Measurements from ENCODE around the gene HELZ.
"Not testable (repeated sequence)": the region's sequence is repeated elsewhere in the genome, so short reads cannot be mapped to it uniquely, and the experiment has no call there.

Gene HELZ

DNA sequence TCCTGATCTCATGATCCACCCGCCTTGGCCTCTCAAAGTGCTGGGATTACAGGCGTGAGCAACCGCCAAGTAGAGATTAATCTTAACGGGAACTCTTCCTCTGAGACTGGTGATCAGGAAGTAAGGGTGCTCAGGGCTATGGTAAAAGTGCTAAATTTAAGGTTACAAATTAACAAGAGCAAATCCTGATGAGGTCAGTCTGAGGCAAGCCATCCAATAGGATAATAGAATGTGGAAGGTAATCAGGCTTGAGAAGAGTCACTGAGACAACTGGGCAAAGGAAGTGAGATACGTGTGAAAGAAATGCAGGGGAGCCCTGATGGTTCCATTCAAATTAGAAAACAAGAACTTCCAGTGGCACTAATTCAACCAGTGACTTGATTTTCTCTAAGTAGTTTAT lies 131.5 kb downstream of the HELZ start:
- no peak for DNase-seq (ENCODE audit: low read depth)

DNA sequence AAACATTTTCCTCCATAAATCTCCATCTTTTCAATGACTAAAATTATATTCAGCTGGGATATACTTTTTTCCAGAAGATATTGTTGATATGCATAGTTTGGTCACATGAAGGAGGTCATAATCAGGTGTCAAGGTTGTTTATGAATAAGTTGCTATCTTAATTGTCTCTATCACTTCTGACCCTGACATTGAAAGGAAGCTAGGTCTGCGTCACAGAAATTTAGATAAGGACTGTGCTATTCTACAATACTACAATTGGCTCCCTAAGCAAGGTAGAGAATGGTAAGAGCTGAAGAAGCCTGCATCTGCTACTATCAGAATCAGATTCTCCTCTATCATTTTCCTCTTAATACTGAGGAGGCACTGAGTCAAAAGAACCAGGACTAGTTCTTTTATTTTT lies 133.2 kb downstream of the HELZ start:
- no peak for DNase-seq (ENCODE audit: low read depth)

DNA sequence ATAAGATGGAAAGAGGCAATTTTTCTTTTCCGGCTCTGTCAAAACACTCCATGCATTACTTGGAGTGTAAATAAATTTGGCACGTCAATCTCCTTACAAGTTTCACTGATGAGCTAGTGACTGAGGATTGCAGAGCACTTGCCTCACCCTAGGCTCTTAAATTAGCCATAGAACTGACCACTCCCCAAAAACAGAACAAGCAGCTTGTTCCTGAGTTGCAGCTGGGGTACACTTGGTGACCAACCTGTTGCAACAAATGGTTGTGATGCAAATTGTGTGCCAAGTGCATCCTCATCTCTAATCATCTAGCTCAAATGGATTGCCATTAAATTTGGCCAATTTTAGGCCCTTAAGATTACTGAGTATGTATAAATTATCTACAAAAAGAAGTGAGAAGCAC lies 133.7 kb downstream of the HELZ start:
- no peak for DNase-seq (ENCODE audit: low read depth)

DNA sequence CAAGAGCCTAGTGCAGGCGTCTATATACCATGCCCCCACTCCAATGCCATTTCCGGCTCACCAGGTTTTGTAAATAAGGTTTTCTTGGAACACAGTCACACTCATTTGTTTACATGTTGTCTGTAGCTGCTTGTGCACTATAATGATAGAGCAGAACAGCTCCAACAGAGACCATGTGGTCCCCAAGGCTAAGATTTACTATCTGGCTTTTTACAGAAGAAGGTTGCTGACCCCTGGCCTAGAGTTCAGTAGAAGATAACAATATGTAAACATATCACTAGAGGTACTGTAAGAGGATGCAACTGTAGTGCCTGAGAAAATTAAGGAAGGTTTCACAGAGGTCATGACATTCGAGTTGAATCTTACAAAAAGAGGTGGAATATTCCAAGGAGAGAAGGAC lies 134.4 kb downstream of the HELZ start:
- no peak for DNase-seq (ENCODE audit: low read depth)

DNA sequence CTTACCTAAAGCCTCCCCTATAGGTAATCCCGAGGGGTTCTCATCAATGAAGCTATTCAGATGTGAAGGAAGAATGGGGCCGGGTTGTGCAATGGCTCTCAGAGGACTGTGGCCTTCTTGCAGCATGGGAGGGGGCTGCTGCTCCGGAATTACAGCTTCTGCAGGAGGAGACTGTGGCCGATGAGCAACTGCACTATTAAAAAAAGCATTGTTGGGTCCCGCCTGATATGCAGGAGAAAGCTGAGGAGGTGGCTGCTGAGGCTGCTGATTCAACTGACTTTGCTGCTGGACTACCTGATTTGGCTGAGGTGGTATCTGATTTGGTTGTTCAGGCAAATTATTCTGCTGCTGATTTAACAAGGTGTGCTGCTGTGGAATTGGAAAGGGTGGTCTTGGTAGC lies 135.9 kb downstream of the HELZ start:
- no peak for DNase-seq (ENCODE audit: low read depth)

DNA sequence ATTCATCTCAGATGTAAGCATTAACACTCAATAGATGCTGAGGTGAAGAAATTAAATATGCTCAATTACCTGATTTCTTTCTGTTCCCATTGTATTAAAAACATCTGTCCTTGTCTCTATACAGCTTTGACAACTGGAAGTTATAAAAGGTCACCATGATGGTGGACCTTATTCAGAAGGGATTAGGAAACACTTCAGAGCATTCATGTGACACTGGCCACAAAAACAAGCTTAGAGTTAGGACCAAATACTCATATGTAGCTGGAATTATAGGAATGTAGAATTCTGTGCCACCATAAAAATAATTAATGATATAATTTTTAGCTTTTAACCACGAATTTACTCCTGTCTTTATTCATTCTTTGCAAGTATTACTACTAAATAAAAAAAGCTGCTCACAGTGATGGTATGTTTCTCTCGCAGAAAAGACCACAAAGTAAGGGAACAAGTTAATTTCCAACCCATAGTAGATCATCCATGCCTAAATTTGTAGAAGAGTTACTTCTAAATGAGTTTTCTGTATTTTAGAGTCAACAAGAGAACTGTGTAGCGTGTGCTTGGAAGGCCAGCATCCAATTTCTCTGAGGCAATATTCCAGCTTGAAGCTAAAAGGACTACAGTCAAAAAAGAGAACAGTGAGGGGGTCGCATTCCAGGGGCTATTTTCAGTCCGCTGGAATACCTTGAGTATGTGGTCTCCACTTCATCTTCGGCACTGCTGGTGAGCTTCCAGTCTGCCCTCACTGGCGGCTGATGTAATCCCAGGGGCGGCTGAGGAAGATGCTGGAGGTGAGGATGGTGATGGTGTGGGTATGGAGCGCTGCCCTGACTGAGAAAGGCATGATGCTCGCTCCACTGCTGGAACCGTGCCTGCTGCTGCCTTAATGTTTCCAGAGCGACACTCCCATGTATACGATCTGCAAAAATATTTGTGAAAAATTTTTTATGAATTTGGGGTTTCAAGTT lies 136.9 kb downstream of the HELZ start:
- DNase-seq (ENCODE audit: low read depth): no peak

DNA sequence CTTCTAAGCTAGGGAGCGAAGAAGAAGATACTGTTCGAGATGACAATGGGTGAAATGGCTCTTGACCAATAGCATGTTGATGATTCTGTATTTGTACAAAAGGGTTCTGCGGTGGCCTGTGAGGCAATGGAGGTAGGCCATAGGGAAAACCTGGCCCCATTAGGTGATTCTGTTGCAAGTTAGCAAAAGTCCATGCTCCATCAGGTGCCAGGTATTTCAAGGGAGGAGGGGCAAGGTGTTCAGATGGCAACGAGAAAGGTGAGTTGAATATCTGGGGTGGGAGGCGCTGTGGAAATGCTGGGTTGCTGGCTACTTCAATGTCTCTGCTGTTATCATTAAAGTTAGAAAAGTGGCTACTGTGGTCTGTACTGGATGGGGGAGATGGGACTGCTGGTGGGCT lies 137.8 kb downstream of the HELZ start:
- DNase-seq (ENCODE audit: low read depth): no peak

DNA sequence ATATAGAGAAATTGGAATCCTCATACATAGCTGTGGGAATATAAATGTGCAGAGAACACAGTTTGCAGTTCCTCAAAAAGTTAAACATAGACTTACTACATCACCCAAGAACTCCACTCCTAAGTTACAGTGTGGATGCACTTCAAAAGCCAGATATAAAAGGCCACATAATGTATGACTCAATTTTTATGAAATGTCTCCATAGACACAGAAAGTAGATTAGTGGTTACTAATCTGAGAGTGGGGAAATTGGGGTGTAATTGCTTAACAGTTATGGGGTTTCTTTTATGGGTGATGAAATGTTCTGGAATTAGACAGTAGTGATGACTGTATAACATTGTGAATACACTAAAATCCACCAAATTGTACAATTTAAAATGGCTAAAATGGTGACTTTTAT lies 139.8 kb downstream of the HELZ start:
- DNase-seq (ENCODE audit: low read depth): no peak

DNA sequence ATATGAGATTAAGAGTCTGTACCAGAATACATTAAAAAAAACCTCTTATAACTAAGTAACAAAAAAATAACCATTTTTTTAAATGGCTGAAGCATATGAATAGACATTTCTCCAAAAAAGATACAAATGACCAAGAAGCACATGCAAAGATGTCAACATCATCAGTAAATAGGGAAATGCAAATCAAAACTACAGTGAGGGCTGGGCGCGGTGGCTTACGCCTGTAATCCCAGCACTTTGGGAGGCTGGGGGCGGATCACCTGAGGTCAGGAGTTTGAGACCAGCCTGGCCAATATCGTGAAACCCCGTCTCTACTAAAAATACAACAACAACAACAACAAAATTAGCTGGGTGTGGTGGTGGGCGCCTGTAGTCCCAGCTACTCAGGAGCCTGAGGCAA lies 140.4 kb downstream of the HELZ start:
- DNase-seq (ENCODE audit: low read depth): not testable (repeated sequence)

DNA sequence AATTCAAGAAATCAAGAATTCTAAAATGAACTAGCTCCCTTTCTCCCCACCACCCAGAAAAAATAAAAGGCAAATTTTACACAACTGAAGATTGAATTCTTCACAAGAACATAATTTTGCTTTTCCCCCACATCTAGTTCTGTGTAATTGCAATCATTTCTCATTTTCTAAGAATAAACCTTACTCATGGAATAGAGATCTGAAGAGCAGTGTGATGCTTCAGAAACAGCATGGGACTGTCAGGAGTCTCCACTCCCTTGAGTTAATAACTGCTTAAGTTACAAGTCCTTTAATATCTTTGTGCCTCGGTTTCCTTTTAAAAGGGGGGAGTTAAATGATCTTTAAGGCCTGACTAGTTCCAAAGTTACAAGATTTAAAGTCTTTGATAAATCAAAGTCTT lies 147.0 kb downstream of the HELZ start:
- no peak for DNase-seq (ENCODE audit: low read depth)

DNA sequence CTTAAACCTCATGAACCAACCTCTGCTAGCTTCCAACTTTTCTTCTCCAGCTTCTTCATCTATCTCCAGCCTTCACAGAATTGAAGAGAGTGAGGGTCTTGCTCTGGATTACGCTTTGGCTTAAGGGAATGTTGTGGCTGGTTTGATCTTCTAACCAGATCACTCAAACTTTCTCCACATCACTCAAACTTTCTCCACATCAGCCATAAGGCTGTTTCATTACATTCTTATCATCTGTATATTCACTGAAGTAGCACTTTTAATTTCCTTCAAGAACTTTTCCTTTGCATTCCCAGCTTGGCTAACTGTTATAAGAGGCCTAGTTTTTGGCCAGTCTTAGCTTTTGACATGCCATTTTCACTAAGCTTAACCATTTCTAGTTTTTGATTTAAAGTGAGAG lies 148.4 kb downstream of the HELZ start:
- no peak for DNase-seq (ENCODE audit: low read depth)

DNA sequence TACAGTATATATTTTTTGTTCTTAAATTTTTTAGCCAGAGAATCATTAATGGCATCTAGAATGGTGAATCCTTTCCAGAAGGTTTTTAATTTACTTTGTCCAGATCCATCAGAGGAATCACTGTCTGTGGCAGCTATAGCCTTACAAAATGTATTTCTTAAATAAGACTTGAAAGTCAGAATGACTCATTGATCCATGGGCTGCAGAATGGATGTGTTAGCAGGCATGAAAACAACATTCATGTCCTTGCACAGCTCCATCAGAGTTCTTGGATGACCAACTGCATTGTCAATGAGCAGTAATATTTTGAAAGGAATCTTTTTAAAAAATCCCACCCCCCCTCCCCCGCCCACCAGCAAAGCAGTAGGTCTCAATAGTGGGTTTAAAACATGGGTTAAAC lies 149.2 kb downstream of the HELZ start:
- DNase-seq (ENCODE audit: low read depth): no peak

DNA sequence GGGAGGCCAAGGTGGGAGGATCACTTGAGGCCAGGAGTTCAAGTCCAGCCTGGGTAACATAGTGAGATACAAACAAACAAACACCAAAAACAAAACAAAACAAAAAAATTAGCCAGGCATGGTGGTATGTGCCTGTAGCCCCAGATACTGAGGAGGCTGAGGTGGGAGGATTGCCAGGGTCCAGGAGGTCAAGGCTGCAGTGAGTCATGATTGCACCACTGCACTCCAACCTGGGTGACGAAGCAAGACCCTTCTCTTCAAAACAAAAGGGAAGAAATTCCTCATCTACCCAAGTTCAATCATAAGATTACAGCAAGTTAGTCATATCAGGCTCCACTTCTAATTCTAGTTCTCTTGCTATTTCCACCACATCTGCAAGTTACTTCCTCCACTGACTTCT lies 149.7 kb downstream of the HELZ start:
- DNase-seq (ENCODE audit: low read depth): not testable (repeated sequence)

DNA sequence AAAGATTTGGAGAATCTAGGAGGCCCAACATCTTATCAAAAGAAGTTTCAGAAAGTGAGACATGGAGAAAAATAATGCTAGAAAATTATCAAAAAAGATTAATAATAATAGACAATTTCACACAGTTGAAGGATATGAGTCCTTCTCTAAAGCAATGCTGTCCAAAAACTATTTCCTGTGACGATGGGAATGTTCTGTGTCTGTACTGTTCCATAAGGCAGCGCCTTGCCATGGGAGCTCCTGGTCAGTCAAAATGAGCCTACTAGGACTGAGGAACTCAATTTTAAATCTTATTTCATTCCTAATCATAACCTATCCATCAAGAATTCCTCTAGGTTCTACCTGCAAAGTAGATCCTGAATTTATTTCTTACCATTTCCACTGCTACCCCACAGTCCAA lies 151.6 kb downstream of the HELZ start:
- no peak for DNase-seq (ENCODE audit: low read depth)

DNA sequence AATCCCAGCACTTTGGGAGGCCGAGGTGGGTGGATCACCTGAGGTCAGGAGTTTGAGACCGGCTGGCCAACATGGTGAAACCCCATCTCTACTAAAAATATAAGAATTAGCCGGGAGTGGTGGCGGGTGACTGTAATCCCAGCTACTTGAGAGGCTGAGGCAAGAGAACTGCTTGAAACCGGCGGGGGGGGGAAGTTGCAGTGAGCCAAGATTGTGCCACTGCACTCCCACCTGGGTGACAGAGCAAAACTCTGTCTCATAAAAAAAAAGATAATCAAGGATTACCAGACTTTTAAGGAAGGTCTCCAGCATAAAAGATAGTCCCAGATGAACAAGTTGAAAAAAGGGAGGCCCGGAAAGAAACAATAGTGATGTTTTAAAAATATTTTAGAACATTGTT lies 152.3 kb downstream of the HELZ start:
- not testable (repeated sequence) for DNase-seq (ENCODE audit: low read depth)

DNA sequence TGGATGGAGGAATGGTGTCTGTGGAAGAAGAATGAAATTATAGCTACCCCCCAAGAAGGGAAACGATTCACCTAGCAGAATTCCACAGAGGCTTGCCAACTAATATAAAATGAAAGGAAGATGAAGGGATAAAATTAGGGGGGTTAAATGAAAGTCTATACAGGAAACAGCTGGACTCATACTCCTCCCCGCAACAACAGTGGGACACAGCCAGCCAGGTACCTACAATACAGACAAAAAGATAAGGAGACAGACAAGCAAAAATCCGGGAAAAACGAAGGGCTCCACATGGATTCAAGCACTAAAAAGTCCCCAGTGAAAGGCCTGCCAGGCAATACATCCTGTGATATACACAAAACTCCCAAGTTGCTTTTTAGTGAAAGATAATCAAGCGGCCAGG lies 152.7 kb downstream of the HELZ start:
- DNase-seq (ENCODE audit: low read depth): no peak

DNA sequence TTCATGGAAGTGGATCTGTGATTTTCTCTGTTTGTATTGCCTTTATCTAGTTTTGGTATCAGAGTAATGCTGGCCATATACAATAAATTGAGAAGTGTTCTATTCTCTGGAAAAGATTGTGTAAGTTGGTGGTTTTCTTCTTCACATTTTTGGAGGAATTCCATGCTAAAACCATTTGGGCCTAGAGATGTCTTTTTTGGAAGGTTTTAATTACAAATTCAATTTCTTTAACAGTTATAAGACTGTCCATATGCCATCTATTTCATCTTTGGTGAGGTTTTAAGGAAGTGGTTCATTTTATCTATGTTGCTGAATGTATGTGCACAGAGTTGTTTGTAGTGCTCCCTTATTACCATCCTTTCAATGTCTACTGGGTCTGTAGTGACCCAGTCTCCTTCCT lies 154.7 kb downstream of the HELZ start:
- no peak for DNase-seq (ENCODE audit: low read depth)

DNA sequence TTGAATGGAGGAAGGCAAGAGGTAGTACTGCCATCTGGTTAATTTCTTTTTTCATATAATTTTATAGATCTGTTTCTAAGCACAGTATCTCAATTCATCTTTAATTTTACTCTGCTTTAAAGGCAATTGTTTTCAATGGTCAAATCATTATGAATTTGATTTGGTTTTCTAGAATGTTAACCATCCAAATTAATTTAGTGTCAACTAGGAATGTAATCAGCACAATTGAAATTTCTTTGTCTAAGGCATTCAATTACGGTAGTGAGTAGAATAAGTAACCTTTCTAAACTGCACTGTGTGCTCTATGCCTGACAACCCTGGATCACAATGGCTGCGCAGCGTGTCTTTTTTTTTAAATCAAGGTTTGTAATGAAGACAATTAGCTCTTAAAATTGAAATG lies 156.4 kb downstream of the HELZ start:
- no peak for DNase-seq (ENCODE audit: low read depth)

DNA sequence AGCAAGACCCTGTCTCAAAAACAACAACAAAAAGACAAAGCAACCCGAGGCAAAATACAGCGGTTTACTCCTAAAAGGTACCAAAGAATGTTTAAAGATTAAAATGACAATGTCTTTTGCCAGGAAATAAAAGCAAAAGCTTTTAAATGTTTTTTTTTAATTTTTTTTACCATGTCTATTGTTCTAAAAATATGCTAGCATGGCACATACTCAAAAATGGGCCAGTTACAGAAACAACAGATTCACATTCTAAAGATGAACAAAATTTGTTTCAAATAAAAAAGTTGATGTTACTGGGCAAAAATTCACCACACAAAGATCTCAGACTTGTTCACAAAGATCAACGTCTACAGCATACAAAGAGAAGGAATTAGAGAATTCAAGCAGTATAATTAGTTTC lies 159.6 kb downstream of the HELZ start:
- DNase-seq (ENCODE audit: low read depth): no peak

DNA sequence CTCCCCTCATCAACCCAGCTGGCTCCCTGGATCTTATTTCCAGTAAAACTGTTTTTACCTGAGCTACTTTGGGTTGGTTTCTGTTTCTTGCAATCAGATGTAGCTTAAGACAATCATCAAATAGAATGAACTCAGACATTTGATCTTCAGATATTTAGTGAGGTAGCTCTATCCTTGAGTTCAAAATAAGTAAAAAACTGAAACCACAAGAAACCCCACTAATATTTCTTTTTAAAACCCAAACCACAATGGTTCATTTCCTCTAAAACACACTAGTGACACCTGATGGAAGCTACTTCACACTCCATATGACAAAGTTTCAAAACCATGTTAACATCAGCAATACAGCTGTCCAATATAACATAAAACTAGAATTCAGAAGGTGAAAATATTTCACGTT lies 162.9 kb downstream of the HELZ start:
- DNase-seq (ENCODE audit: low read depth): no peak

DNA sequence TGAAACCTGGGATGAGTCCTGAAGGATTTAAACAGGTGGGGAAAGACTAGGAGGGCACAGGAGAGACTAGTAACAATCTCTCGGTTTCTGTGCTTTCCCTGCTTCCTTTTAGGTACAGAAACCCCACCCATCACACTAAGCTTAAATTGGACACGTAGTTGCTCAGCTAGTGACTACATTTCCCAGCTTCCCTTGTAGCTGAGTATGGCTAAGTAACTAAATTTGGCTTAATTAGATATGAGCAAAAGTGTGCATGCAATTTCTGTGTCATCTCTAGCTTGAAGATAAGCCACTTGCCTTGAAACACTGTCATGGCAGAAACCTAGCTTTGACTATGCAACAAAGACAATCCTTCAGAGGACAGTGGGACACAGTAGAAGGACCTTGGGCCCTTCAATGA lies 164.2 kb downstream of the HELZ start:
- DNase-seq (ENCODE audit: low read depth): no peak

DNA sequence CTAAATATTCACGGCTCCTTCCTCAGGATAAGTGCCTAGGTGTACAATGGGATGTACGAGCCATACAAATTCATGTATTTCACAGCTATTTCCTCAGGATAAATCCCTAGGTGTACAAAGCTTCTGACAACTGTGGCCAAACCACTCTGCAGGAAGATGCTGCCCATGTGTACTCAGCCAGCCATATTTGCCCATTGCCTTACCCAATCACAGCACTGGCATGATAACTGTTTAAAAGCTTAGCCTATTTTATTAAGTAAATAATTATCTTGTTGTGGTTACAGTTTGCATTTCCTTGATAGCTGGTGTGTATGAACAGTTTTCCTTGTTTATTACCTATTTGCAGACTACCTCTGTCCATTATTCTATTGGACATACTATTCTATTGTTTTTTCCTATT lies 165.5 kb downstream of the HELZ start:
- DNase-seq (ENCODE audit: low read depth): no peak

DNA sequence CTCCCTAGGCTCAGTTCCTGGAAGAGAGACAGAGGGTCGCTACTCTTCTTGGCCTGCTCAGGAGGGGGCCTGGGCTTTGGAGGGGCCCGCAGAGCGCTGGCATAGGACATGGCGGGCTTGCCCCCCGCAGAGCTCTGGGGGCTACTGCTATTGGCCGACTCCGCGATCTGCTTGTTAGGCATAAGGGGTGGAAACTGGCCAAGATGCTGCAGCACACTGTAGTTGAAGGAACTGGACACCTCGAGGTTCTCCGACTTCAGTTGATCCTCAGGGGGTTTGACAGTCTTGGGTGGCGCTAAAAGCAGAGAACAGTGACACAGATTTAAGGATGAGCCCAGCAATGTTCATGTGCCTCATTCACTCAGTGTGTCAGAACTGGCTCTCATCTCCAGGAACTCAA lies 166.7 kb downstream of the HELZ start:
- no peak for DNase-seq (ENCODE audit: low read depth)

DNA sequence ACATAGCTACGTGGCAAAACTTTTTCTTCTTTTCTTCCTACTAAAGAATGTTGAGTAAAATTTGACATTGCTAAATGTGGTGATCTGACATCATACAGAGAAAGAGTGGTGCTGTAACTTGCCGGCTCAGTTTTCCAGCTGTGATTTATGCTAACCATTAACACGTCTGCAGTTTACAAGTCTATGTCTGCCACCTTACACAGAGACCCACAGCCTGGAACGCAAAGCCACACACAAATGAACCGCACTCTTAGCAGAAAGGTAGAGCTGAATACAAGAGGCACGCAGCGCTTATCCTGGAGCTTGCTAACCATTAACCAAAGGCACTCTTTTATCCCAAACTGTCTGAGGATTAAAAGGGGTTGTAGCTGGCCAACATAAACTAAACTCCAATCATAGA lies 168.7 kb downstream of the HELZ start:
- no peak for DNase-seq (ENCODE audit: low read depth)

All from stimulated activated CD8-positive, alpha-beta memory T cell treated with anti-CD3 and anti-CD28 coated beads, Interleukin-12 subunit alpha, Interleukin-12 subunit beta, amount 100 ng/mL, for 4 hours (primary cell).